ENCODE data around the gene CHCHD6. TPM values are rescaled to one million over a fixed set of nuclear protein-coding genes. Genes with fewer than 3 reads are reported as not detected.

The CHCHD6 gene
- total RNA-seq, 2 donors from 2014 or later = 8.4 to 10.9 TPM

DNA sequence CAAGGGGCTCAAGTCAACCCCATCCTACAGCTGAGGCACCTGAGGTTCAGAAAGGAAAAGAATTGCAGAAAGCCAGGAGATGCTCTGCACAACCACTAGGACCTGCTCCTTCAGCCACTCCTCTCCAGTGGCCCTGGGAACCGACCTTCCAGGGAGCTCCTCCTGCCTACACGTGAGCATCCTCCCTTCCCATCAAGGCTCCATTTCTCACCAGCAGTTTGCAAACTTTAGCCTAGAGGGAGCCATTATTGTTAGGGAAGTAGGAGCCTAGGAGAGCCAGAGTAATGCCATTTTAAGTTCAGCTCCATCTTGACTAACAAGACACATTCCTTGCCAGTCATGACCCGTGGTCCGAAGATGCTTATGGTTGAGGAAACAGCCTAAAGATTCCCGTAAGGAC lies 11.2 kb upstream of the CHCHD6 start:
- TF ChIP-seq, protein P1, sequence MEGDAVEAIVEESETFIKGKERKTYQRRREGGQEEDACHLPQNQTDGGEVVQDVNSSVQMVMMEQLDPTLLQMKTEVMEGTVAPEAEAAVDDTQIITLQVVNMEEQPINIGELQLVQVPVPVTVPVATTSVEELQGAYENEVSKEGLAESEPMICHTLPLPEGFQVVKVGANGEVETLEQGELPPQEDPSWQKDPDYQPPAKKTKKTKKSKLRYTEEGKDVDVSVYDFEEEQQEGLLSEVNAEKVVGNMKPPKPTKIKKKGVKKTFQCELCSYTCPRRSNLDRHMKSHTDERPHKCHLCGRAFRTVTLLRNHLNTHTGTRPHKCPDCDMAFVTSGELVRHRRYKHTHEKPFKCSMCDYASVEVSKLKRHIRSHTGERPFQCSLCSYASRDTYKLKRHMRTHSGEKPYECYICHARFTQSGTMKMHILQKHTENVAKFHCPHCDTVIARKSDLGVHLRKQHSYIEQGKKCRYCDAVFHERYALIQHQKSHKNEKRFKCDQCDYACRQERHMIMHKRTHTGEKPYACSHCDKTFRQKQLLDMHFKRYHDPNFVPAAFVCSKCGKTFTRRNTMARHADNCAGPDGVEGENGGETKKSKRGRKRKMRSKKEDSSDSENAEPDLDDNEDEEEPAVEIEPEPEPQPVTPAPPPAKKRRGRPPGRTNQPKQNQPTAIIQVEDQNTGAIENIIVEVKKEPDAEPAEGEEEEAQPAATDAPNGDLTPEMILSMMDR (IDR thresholded peaks at IDR 0.05) = no peak
- Histone ChIP-seq H3K36me3 (no peaks in the 10 kb centered on the region), H3K9me3 (no peaks in the 10 kb centered on the region), H3K27ac (no peak overlapping the region), H3K4me3 (no peak overlapping the region), H3K27me3 (peaks cover 0 to 3% of the 10 kb centered on the region in 2 donors), H3K4me1 (no peaks in the 10 kb centered on the region)
- DNase-seq (ENCODE audit: low spot score) = no peak

- peaks cover 0 to 3% of the 10 kb centered on the region in 2 donors for H3K27me3 ChIP-seq
- no peak overlapping the region for H3K27ac ChIP-seq
- H3K4me3 ChIP-seq = no peak overlapping the region
- H3K9me3 ChIP-seq = no peaks in the 10 kb centered on the region
- TF ChIP-seq, protein P1 (IDR thresholded peaks at IDR 0.05) = no peak
- no peaks in the 10 kb centered on the region for H3K36me3 ChIP-seq
- no peak for DNase-seq (ENCODE audit: low spot score)
- no peaks in the 10 kb centered on the region for H3K4me1 ChIP-seq
Observed at GRCh38 chr3:126693921-126694320, 10.1 kb upstream of the CHCHD6 start.

DNA sequence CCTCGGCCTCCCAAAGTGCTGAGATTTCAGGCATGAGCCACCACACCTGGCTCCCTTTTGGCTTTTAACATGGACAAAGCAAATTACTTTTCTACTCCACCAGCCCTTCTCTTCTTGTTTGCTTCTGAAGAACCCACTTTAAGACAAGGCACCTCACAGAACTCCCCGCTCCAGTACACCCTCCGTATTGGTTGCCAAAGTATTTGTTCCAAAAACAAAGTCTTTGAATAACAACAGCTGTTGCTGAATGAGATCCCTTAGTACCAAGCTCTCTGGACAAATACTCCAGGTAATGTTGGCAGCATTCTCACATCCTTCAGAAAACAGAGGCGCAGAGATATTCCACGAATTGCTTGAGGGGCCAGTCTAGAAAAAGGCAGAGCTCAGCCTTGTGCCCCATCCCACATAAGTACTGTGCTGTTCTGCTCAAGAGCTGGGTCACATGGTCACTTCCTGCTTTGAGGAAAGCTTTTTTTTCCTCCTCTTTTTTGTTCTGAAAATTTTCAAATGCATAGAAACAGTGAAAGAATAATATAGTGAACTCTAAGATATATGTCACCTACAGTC lies 7.3 kb upstream of the CHCHD6 start:
- Histone ChIP-seq H3K27ac (no peak overlapping the region), H3K4me3 (no peak overlapping the region), H3K4me1 (no peaks in the 10 kb centered on the region), H3K9me3 (peaks cover 0 to 4% of the 10 kb centered on the region in 2 donors), H3K27me3 (peaks cover 0 to 3% of the 10 kb centered on the region in 2 donors), H3K36me3 (no peaks in the 10 kb centered on the region)
- DNase-seq (ENCODE audit: low spot score) = no peak
- TF ChIP-seq, protein P1 (IDR thresholded peaks at IDR 0.05) = no peak

DNA sequence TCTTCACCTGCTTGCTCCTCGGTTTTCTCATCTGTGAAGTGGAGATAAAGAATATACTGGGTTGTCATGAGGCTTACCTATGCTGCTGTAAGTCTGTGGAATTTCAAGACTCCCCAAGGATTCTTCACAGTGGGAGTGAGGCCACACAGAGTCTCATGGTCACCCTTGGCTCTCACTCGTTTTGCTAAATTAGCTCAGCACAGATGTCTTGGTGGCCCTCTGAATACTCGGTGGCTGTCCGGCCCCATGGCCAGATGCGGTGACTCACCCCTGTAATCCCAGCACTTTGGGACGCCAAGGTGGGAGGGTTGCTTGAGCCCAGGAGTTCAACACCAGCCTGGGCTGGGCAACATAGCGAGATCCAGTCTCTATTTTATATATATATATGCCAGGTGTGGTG lies 5.0 kb upstream of the CHCHD6 start:
- Histone ChIP-seq H3K9me3 (peaks cover 0 to 4% of the 10 kb centered on the region in 2 donors), H3K4me3 (no peak overlapping the region), H3K27ac (no peak overlapping the region), H3K27me3 (peaks cover 0 to 3% of the 10 kb centered on the region in 2 donors), H3K4me1 (peaks cover 0 to 5% of the 10 kb centered on the region in 2 donors), H3K36me3 (no peaks in the 10 kb centered on the region)
- DNase-seq (ENCODE audit: low spot score) = no peak
- TF ChIP-seq, protein P1 (IDR thresholded peaks at IDR 0.05) = no peak

DNA sequence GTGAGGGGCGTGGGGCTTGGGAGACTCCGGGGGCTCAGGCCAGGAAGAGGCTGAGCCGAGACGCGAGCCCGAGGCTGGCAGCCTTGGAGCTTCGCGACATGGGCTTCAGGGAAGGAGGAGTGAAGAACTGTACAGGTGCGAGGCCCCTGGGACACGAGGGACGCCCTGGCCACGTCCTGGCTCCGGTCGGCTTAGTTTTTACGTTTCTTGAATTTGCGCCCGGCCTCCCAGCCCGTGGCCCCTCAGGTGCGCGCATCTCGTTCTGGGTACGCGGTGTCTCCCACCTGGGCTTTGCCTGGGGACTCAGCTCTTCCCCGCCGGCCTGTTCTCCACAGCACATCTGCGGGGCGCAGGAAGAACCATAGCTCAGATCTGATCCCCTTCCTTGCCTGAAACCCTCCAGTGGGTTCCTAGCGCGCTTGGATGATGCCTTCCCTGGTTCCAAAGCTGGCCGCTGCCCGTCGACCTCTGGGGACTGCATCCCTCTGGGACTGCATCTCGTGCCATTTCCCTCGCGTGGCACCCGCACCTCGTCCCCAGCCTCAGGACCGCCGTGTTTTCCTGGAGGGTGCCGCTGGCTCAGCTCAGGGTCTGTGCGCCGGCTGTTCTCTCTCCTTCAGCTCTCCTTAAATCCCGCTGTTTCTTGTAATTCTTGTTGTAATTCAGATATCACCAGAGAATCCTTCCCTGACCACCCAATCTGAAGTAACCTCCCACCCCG lies 614 bp downstream of the CHCHD6 start:
- Histone ChIP-seq H3K9me3 (peaks cover 0 to 4% of the 10 kb centered on the region in 2 donors), H3K36me3 (no peaks in the 10 kb centered on the region), H3K4me3 (peak overlapping the region; percentile 80 to 97), H3K27ac (peak overlapping the region in 1 of 2 donors; percentile 50), H3K27me3 (no peaks in the 10 kb centered on the region), H3K4me1 (peaks cover 0 to 12% of the 10 kb centered on the region in 2 donors)
- TF ChIP-seq, protein P1 (IDR thresholded peaks at IDR 0.05) = no peak
- DNase-seq (ENCODE audit: low spot score) = no peak

Data from right atrium auricular region (tissue), 2 donors.